NCI-H1694 treated with DMSO at 0.1 percent for 48 hours (cell line): ENCODE results near the gene PML.

Experiments used
- DNase-seq: peaks from one replicate; lab custom pipeline; 2025; lab: John Stamatoyannopoulos, UW

The PML gene

DNA sequence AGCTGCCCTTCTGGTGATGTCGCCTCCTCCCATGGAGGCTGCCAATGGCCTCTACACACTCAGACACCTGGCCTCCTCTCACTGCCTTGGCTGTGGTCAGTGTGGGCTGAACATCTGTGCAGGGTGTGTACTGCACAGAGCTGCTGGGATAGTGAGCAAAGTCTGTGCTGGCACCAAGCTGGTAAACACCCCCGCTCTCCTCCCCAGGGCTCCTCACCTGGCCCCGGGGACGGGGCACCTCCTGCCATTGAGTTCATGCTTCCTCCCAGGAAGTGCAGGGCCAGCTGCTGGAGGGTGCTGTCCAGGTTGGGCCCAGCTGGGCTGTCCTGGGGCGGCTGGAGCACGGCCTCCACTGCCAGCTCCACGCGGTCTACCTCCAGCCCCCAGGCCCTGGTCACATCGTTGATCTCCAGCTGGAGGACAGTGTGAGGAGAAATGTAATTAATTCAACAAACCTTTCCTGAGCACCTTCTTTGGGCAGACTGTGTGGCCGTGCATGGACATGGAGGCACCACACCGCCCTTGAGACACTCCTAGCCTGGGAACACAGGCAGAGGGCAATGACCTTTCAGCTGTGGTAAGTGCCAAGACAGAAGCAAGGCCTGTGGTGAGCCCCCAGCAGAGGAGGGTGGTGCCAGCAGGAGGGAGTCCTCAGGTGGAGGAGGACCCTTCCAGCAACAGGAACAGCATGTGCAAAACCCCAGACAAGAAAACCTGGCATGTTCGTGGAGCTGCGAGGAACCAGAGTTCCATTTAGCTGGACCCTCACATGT is 9.2 kb upstream of the PML start:
- no peak for DNase-seq

DNA sequence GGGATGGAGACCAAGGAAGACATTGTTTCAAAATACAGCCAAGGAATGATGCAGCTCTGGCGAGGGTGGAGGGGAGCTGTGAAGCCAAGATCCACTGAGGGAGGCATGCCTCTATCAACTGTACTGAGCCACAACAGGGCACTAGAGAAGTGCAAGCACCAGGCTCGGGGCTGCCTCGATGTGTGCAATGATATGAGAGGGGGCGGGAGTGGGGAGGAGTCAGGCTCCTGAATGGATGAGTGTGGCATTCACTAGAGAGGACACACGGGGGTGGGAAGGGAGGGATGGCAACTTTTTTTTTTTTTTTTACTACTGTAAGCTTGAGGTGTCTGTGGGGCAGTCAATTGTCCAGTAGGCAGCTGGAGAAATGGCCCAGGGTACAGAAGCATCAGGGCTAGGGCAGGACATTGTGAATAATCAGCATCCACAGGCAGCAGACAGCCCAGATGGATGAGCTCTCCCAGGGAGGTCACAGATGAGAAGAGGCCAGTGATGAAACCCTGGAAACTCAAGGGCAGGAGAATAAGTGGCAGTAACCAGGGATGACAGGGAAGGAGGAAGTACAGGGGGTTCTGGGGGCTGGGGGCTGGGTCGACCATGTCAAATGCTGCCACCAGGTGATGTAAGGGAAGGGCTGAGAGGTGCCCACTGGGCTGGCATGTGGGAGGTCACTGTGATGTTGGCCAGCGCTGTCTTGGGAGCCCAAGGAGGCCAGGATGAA is 8.3 kb upstream of the PML start:
- DNase-seq, result no peak

DNA sequence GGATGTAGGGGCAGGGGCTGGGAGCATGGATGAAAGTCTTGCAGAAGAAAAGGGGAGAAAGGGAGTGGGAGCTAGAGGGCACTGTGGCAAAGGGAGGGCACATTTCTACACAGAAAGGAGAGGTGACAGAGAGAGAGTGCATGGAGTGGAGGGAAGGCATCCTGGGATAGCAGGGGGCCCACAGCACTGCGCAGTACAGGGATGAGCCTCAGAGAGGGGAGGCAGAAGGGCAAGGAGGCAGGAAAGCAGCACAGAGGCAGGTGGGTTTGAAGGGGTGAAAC is 7.8 kb upstream of the PML start:
- no peak for DNase-seq

DNA sequence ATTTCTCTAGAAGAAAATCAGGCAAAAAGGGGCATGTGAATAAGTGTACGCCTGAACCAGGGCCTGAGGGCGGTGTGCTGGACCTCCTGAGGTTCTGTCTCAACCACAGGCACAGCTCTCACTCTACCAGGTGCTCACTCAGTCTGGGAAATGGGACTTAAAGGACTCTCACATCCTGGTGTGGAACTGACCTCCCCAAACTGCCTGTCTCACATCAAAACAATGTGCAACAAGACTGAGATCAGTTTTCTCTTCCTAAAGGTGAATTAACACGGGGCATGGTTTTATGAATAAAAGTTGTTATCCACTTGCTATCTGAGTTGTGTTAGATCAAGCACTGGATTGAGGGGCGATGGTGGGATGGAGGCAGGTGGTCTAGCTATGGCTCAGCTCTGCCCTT is 7.3 kb upstream of the PML start:
- DNase-seq, result no peak

DNA sequence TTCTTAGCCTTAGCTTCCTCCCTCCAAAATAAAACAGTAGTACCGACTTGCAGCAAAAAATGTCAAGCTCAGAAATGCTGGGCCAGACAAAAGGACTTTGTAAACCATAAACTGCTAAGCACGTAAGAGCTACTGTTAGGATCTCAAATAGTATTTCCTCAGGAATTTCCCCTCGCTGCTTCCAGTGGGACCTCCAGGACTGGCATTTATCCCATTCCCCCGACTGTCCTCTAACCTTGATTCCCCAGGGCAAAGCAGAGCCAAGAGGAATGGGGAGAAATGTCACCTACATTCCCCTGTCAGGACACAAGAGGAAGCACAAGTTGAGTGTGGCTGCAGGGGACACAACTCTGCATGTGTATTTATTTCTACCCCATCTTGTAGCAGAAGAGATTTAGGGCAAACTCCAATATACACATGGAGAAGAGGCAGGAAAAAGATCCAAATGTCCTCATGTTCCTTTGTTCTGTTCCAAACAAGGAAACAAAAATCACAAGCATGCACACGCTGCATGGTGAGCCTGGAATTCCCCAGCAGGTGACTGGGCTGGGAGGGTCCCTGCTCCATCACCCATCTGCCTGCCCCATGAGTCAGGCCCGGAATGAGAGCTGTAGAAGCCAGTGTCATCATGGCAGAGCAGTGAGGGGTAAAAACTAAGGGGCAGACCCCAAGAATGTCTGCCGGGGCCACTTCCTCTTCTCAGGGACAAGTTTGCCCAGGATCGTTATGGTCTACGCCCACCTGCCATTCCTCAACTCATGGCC is 6.7 kb upstream of the PML start:
- no peak for DNase-seq

DNA sequence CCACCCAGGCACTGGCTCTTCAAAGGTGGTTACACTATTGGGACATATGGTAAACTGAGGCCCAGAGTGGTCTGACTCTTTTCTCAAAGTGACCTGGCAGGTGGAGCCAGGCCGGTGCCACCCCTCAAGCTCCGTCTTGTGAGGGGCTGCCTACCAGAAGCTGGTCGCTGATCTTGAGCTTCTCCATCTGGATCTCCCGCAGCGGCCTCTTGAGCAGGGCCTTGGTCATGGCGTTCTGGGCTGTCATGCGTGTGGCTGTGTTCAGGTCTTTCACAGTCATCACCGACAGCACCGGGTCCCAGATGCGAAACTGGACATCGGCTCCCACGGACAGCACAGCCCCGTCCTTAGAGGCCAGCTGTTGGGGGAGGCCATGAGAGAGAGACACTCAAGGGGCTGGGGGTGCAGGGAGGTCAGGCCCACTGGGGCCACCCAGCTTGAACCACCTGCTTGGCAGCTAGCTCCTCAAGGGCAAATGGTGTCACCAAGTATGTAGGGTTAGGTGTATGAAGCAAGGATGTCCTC is 6.0 kb upstream of the PML start:
- DNase-seq, result no peak

DNA sequence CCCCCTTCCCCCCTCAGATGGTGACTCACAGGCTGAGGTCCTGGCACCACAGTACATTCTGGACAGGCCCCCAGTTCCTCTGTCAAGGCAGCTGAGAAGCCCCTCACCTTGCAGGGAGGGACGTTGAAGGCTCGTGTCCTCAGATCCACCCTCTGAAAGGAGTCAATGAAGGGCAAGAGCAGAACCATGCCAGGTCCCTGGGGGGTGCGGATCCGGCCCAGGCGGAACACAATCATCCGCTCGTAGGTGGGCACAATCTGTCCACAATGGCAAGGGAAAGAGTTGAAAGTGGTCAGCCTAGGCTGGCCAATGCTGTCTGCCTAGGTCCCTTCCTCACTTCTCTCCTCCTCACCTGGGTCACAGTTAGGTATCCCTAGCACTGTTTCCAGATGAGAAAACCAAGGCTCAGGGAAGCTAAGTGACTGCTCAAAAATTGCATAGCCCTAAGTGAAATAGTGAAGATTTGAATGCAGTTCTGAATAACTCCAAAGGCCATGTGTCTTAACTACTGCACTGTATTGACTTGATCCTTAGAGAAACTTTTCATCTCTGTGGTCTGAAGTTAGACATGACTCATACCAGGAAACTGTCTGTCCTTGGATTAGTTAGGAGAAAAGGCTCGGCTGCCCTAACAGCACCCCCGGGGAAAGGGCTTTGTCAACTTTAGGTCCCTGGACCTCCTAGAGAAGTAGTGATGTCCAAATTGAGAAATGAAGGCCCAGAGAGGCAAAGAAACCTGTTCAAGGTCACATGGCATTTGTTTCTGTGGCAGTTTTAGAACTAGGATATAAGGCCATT is 5.3 kb upstream of the PML start:
- DNase-seq, result no peak

DNA sequence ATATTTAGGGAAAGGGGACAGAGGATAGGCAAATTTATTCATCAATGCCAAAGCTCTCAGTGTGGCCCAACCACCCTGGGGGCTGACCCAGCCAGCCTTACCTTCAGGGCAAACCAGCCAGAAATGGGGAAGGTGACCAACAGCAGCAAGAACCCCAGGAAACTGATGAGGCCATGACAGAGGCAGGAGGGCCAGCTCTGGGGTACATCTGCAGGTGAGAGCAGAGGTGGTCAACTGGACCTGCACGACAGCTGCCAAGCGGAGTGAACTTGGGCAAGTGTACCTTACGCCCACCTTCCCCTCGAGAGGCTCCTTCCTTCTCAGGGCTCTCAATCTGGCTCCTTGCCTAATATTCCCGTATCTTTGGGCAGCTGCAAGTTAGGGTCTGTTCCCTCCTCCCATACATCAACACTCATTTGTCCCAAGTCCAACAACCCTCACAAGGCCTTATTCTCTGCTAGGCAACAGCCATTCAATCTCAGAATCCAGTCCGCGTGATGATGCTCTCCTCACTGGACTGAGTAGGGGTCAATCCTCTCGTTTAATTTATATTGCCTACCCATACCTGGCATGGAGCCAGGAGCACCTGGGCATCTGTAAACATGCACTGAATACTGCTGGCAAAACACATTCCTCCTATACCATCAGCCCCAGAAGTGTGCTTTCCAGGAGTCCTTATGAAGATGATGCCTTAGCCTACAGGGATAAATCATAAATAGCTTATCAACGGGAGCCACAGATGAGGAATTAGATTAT is 4.1 kb upstream of the PML start:
- DNase-seq, result no peak

DNA sequence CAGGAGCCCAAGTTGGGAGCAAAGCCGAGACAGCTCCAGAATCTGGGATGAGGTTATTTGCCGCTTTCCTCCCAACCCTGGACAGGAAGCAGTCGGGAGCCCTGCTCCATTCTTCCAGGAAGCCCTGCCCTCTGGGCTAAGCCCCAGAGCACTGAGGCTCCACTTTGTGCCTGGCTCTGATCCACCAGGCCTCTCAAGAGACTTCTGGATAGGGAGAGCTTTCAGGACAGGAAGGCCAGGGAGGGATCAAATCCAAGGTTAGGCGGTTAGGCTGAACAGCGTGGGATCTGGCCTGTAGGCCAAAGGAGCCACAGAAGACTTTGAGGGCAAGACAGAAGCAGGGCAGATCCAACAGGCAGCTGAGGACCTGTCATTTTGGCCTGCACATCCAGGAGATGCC is 3.3 kb upstream of the PML start:
- no peak for DNase-seq

DNA sequence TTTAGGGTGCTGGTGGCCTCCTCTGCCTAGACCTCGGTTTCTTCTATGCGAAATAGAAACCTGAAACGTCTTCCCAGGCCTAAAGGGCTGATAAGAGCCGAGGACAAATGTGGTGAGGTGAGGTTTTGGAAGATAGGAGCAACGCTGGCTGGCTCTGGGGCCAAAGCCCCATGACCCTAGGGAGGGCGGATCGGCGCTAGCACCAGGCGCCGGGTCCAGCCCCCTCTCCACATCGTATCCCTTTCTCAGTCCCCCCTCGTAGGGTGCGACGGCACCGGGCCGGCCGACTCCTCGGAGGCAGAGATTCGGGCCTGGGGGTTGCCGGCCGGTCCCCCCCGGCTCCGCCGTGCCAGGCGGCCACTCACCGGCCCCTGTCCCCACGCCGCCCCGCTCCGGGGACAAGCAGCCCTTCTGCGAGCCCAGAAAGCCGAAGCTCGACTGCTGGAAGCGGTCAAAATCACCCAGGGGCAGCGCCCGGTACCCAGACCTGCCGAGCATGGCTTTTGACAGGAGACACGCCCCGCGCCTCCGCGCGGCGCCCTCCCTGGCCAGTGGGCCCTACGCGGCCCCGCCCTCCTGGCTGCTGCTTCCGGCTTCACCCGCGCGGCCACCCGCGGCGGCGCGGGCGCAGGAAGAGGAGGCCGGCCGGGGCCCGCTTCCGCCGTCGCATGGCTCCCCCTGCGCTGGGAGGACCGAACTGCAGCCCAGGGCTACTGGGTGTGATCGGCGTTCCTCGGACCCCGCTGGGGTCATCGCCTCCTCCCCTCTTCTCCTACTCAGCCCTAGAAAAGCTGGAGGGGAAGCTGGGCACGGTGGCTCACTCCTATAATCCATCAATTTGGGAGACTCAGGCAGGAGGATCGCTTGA is 2.6 kb upstream of the PML start, which contains the start of gene STOML1:
Gene STOML1, minus strand, starts transcription at position 570 of the 868 bp plus-strand sequence. Its CDS starts 72 bp downstream, at position 498.
- DNase-seq, result peak; percentile 71

DNA sequence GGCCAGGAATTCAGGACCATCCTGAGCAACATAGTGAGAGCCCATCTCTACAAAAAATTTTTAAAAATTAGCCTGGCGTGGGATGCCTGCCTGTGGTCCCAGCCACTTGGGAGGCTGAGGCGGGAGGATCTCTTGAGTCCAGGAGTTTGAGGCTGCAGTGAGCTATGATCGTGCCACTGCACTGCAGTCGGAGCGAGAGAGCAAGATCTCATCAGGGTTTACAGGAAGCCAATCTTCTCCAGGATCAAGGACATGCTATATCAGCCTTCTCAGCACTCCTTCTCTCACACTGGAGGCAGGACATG is 2.0 kb upstream of the PML start:
- no peak for DNase-seq

DNA sequence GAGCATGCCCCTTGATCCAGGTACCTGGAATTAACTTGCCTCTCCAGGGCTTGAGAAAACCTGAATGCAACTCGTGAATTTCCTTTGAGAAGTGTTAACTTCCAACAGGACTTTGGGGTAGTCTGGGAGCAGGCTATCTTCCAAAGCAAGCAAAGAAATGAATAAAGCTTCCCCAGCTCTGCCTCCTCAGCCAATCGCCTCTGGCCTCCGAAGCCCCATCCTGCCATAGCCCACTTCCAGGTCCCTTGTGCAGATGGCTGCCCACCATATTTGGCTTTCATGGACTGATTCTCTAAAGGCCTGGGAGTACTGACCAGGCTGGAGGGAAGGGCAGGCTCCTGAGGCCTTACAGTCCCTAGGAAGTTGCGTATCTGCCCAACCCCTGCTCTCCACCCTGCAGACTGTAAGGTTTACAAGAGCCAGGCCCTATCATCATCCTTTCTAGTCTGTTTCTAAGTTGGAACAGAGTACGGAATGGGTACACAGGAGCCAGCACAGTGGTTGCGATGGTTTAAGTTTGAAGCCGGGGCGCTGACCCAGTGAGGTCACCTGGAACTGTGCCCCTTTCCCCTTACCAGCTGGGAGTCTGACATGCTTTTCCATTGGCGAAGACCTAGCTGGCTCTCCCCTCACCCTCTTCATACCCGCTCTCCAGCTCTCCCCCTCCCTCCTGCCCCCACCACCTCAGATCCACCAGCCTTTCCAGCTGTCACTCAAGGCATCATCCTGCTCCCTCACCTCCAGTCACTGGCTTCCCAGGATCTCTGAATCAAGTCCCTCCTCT is 1.1 kb upstream of the PML start:
- DNase-seq, result no peak

DNA sequence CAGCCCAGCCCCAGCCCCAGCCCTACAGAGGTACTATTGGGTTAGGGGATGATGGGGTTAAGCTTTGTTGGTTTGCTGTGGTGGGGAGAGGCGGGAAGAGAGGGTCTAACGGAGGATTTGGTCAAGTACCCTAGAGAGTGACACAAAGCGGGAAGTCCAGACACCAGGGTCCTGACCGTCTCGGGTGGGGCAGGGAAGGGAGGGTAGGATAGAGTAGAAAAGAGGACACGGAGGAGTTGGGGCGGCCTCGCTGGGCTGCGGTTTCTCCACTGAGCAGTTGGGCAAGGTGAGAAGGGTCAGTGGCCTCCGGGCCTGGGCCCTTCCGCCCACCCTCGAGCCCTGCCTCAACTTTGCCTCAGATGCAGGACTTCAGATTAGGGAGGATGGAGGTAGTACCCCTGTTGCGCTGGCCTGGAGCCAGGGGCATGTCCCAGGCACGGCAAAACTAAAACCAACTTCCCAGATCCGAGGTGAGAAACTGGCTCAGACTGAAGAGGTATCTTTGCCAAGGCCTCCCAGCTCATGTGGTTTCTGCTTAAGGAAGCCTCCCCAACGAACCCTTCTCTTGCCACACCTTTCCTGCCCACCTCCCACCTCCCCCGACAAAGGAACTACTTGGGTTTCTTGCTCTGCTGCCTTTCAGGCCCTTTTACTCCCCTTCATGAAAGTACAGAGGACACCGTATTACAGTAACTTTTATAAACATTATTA is 551 bp downstream of the PML start:
- no peak for DNase-seq

DNA sequence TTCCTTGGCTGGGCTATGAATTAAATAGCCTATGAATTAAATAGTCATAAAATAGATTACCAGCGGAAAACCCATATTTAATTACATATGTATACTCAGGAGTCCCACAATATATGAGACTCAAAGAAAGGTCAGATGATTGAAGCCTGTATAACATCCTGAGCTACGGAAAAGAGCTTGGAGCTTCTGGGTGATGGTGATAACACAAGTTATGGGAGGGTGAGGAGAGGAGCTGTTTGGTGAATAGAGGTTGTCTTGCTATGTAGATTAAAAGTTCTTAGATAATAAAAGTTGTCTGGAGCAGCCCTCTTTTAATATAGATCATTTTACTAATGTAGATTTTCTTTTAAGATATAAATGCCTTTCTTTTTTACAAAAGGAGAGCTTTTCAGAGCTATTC is 1.8 kb downstream of the PML start:
- DNase-seq, result no peak

DNA sequence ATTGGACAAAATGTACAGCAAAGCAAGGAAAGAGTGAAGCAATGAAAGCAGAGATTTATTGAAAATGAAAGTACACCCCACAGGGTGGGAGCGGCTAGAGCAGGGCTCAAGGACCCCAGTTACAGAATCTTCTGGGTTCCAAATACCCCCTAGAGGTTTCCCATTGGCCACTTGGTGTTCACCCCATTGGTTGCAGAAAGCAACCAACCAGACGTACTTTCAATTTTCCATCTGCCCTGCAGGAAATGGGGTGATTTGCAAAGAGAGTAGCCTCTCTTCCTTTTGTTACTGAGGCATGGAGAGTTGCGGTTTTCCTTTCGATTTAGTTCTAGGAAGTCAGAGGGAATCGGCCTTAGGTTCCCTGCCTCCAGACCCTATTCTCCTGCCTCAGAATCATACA is 2.4 kb downstream of the PML start:
- no peak for DNase-seq

DNA sequence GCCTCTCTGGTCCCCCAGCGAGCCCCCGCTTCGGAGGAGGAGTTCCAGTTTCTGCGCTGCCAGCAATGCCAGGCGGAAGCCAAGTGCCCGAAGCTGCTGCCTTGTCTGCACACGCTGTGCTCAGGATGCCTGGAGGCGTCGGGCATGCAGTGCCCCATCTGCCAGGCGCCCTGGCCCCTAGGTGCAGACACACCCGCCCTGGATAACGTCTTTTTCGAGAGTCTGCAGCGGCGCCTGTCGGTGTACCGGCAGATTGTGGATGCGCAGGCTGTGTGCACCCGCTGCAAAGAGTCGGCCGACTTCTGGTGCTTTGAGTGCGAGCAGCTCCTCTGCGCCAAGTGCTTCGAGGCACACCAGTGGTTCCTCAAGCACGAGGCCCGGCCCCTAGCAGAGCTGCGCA is 3.5 kb downstream of the PML start:
- peak; percentile 76 for DNase-seq

DNA sequence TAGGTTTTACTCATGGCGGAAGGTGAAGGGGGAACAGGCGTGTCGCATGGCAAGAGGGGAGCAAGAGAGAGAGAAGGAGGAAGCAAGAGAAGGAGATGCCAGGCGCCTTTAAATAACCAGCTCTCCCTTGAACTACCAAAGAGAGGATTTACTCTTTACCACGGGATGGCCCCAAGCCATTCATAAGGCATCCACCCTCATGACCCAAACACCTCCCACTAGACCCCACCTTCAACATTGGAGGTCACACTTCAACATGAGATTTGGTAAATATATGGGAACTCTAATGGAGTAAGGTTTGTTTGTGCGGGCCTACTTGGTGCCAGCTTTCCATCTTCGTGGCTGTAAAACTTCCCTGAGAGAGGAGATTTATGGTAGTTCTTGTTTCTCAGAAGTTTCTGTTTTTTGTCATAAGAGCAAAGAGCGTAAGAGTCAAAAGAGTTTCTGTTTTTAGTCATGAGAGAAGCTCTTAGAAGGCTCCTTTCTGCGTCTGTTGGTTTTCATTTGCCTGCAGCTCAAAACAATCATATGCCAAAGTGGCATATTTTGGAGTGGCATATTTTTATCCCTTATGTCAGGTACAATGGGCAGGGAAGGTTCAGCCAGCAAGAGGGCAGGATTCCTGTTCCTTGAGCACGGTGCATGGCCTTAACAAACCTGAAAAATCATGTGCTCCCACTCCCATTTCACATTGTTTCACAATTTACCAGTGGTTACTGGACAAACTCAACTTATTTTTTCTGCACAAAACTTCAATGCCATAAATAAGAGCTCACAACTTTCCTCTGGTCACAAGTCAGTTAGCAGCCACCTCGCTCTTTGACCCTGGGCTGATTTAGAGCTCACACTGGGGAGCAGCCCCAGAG is 12.5 kb downstream of the PML start:
- no peak for DNase-seq

DNA sequence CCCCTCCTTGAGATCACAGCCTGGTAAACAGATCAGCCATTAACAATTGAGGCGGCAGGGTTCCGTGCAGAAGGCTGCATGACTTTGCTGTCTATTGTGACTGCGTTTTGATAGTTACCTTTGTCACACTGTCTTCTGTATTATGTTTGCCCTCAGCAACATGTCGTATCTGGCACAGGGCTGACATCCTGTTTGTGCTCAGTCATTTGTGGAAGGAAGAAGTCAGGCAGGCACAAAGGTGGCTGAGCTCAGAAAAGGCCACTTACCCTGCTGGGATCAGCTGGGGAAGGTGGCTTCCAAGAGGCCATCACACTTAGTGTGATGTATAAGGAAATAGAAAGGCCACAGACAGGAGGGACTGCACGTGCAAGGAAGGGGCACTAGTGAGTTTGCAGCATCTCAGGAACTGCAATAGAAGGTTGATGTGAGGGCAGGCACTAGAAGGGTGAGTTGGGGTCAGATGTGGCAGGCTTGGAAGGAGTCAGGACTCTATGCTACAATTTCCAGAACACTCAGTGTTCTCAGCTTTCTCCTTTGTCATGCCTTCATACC is 13.4 kb downstream of the PML start:
- DNase-seq, result no peak
